Activated CD4-positive, alpha-beta T cell treated with anti-CD3 and anti-CD28 coated beads, Interleukin-2, Interleukin-6, amounts not matched to agents 100 ng/mL and 50 ng/mL, durations not matched to agents 16 hours and 8 hours (primary cell): ENCODE data around the gene ILK.

ENCODE experiments used
- DNase-seq: peaks from one replicate; pipeline ENCODE4 v3.0.0-alpha.2; 2020

The ILK gene

GRCh38 chr11:6574816-6575715 lies 28.5 kb upstream of the ILK start:
- no peak for DNase-seq

- no peak for DNase-seq
Observed at GRCh38 chr11:6576471-6577373, 26.9 kb upstream of the ILK start.

GRCh38 chr11:6578134-6578533 lies 25.4 kb upstream of the ILK start:
- DNase-seq: no peak

- DNase-seq: no peak
Observed at GRCh38 chr11:6579681-6580080, 23.9 kb upstream of the ILK start.

GRCh38 chr11:6583584-6583983 lies 20.0 kb upstream of the ILK start:
- no peak for DNase-seq

GRCh38 chr11:6584528-6584927 lies 19.0 kb upstream of the ILK start:
- no peak for DNase-seq

- DNase-seq: no peak
Observed at GRCh38 chr11:6586434-6587359, 16.9 kb upstream of the ILK start.

- no peak for DNase-seq
Observed at GRCh38 chr11:6587360-6587953, 16.1 kb upstream of the ILK start.

GRCh38 chr11:6588018-6588417 lies 15.6 kb upstream of the ILK start:
- DNase-seq: no peak

GRCh38 chr11:6594142-6594768 lies 9.3 kb upstream of the ILK start:
- DNase-seq: no peak

- no peak for DNase-seq
Observed at GRCh38 chr11:6596239-6596877, 7.2 kb upstream of the ILK start.

GRCh38 chr11:6598555-6598954 lies 5.0 kb upstream of the ILK start:
- no peak for DNase-seq

GRCh38 chr11:6599449-6599848 lies 4.1 kb upstream of the ILK start:
- DNase-seq: no peak

GRCh38 chr11:6599881-6600390 lies 3.6 kb upstream of the ILK start:
- DNase-seq: no peak

GRCh38 chr11:6601041-6601461 lies 2.5 kb upstream of the ILK start:
- DNase-seq: no peak

GRCh38 chr11:6602096-6602940 lies 1.3 kb upstream of the ILK start:
- DNase-seq: no peak

GRCh38 chr11:6604081-6604626 lies 580 bp downstream of the ILK start:
- DNase-seq: peak; percentile 64

- DNase-seq: no peak
Observed at GRCh38 chr11:6604790-6605189, 1.2 kb downstream of the ILK start.

- DNase-seq: peak; percentile 75
Observed at GRCh38 chr11:6606471-6607189, 3.1 kb downstream of the ILK start.
